HG03439 (cell line): Measurements from ENCODE around the gene NELL2.
"Not testable (repeated sequence)": the region's sequence is repeated elsewhere in the genome, so short reads cannot be mapped to it uniquely, and the experiment has no call there.

Experiments
- ATAC-seq: cut with Tn5 transposase; IDR thresholded peaks from one replicate; pipeline ENCODE4 v1.9.1; 2021; ENCODE audit warnings: mild to moderate bottlenecking, moderate library complexity; ENCODE audit not compliant: unreplicated experiment

The NELL2 gene

GRCh38 chr12:44780221-44780790, 95.8 kb downstream of the NELL2 start:
- no peak for ATAC-seq

- no peak for ATAC-seq
Observed at GRCh38 chr12:44779766-44780165, 96.3 kb downstream of the NELL2 start.

DNA sequence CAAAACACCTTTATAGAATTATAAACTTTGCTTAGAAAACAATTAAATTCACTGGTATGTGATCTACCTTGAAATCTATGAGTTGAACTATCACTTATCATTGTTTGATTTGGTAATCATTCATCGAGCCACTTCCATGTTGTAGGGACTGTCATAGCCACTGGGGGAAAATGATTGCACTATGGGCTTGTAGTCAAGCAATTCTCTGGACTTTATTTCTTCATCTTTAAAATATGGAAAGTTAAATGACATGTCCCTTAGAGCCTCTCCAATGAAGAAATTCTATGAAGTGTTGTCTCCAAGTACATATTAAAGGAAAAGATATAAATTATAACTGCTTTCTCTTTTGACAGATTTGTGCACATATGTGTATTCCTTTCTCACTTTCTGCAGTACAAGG, 97.3 kb downstream of the NELL2 start:
- ATAC-seq: no peak

GRCh38 chr12:44777044-44777443, 99.1 kb downstream of the NELL2 start:
- no peak for ATAC-seq

DNA sequence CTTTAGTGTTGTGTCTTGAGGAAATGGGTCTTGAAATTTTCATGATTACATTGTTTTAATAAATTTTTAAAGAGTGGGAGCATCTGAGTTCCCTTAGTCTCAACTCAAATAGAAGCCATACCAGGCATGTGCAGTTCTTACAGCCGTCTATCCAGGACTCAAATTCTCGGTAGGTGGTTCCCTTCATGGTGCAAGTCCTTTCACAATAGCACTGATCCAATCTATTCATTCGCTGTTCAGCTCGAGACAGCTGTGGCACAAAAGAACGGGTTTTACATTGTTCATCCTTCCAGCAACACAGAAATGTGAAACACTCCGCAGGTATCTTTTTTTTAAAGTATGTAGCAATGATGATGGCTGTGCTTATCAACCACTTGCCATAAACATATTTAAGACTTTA, 100.2 kb downstream of the NELL2 start:
- no peak for ATAC-seq

- no peak for ATAC-seq
Observed at GRCh38 chr12:44774815-44775411, 101.2 kb downstream of the NELL2 start.

GRCh38 chr12:44771485-44772021, 104.6 kb downstream of the NELL2 start:
- ATAC-seq: no peak

GRCh38 chr12:44765796-44766195, 110.3 kb downstream of the NELL2 start:
- no peak for ATAC-seq

DNA sequence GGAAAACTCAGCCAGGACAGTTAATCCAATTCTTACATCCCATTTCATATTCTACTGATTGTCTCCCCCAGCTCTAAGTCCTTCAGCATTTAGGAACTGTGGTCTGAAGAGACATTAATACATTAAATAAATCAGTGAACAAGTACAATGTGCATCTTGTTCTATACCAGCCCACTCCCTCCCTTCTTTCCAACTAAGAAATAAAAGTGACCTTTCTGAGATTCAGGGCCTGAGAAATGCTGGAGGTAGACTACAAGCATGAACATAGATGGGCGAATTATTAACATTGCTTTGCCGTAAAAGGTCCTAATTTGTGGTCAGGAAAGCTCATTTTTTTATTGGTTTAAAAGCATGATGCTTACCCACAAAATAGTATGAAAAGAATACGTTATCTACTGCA, 113.1 kb downstream of the NELL2 start:
- ATAC-seq: no peak

- no peak for ATAC-seq
Observed at GRCh38 chr12:44759289-44759688, 116.8 kb downstream of the NELL2 start.

GRCh38 chr12:44750468-44750867, 125.6 kb downstream of the NELL2 start:
- no peak for ATAC-seq

- no peak for ATAC-seq
Observed at GRCh38 chr12:44749566-44749965, 126.5 kb downstream of the NELL2 start.

GRCh38 chr12:44748950-44749468, 127.1 kb downstream of the NELL2 start:
- no peak for ATAC-seq

GRCh38 chr12:44741292-44741980, 134.7 kb downstream of the NELL2 start:
- ATAC-seq: not testable (repeated sequence)

DNA sequence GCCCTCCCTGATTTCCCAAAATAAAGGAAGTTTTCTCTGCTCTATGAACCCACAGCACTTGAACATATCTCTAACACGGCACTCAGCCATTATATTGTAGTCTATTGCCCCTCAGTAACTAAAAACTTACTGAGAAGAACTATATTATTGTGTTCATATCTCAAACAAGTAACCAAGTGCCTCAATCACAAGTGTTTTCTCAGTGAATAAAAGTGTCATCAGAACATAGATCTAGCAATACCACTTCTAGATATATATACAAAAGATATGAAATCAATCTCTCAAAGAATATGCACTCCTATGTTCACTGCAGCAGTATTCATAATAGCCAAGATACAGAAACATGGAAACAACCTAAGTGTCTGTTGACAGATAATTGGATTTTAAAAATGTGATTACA, 138.1 kb downstream of the NELL2 start:
- ATAC-seq: no peak

GRCh38 chr12:44728566-44728965, 147.5 kb downstream of the NELL2 start:
- no peak for ATAC-seq

- ATAC-seq: no peak
Observed at GRCh38 chr12:44720265-44720664, 155.8 kb downstream of the NELL2 start.

- ATAC-seq: no peak
Observed at GRCh38 chr12:44717612-44718011, 158.5 kb downstream of the NELL2 start.

- no peak for ATAC-seq
Observed at GRCh38 chr12:44716711-44717110, 159.4 kb downstream of the NELL2 start.

- ATAC-seq: no peak
Observed at GRCh38 chr12:44711736-44712135, 164.4 kb downstream of the NELL2 start.

DNA sequence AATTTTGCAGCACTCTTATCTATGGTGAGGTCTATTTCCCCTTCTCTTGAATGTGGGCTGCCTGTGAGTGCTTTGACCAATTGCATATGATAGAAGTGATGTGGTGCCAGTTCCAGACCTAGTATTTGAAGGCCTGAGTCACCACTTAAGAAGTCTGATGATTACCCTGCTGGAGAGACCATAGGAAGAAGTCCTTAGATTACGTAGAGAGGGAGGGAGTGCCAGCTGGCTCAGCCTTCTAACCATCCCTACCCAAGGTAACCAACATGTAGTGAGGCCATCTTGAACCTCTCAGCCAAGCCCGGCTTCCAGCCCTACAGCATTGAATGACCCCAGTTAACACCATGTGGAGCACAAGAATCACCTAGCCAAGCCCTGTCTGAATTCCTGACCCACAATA, 166.9 kb downstream of the NELL2 start:
- no peak for ATAC-seq

GRCh38 chr12:44708218-44708617, 167.9 kb downstream of the NELL2 start:
- ATAC-seq: no peak
